ENCODE results near the gene GOLGA8R. TPM values are rescaled to one million over a fixed set of nuclear protein-coding genes. Genes with fewer than 3 reads are reported as not detected.
"Not testable (repeated sequence)": the region's sequence is repeated elsewhere in the genome, so short reads cannot be mapped to it uniquely, and the experiment has no call there.

Gene GOLGA8R
- total RNA-seq, 4 donors from 2014 or later, result 0.91 to 4.6 (median 1.9) TPM

DNA sequence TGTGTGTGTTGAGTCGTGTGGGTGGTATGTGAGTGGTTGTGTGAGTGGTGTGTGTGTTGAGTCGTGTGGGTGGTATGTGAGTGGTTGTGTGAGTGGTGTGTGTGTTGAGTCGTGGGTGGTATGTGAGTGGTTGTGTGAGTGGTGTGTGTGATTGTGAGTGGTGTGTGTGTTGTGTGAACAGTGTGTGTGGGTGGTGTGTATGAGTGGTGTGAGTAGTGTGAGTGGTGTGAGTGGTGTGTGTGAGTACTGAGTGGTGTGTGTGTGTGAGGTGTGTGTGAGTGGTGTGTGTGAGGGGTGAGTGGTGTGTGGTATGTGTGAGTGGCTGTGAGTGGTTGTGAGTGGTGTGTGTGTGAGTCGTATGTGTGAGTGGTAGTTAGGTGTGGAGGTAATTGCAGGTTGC is 38.2 kb downstream of the GOLGA8R start:
- WGBS, 2 donors, result 41 to 60% methylated on average over 4 of the region's 4 CpGs
- intact Hi-C loops (cut with DNase I; ENCODE audit: low total_unique reads); H3K4me3 ChIP-seq (ENCODE audit: low read depth, poor library complexity, severe bottlenecking); DNase-seq (ENCODE audit: low spot score in 2 of 2): not testable (repeated sequence)

DNA sequence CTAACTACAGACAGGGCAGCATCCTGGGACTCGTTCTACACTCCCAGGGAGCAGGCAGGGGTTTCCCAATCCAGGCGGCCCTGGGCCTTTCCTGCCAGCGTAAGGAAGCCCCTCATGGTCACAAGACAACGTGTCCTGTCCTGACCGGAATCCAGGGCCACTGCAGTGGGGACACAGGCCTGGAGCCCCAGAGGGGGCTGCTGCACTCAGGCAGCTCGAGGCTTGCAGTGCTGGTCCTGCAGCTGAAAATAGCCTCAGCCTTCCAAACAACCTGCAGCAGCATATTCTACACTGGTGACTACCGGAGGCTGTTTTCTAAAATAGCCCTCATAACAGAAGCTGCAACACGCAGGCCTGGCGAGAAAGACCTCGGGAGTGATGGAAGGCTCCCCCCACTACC is 39.2 kb downstream of the GOLGA8R start:
- H3K4me3 ChIP-seq (ENCODE audit: low read depth, poor library complexity, severe bottlenecking); intact Hi-C loops (cut with DNase I; ENCODE audit: low total_unique reads); DNase-seq (ENCODE audit: low spot score in 2 of 2): not testable (repeated sequence)
- no CpG with 5 or more reads among the region's 10 CpGs for WGBS, 2 donors

DNA sequence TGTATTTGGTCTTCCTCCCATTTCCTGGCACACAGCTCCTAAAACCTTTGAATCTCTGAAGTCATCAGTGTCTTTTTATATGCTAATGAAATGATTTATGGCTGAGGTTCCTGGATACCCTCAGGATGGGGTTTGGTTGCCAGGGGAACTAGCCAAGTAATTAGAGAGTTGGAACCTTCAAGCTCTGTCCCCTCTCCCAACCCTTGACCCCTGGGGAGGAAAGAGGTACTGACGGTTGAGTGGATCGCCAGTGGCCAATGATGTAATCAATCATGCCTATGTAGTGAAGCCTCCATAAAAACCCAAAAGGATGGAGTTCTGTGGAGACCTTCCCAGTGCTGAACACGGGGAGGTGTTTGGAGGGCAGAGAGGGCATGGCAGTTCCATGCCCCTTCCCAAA is 45.8 kb downstream of the GOLGA8R start:
- H3K4me3 ChIP-seq (ENCODE audit: low read depth, poor library complexity, severe bottlenecking); DNase-seq (ENCODE audit: low spot score in 2 of 2); intact Hi-C loops (cut with DNase I; ENCODE audit: low total_unique reads): not testable (repeated sequence)
- no CpG with 5 or more reads among the region's 3 CpGs for WGBS, 2 donors

GRCh38 chr15:30367246-30367645 is 46.8 kb downstream of the GOLGA8R start:
- peak in 1 of 2 donors; percentile 57 for DNase-seq (ENCODE audit: low spot score in 2 of 2)
- intact Hi-C loops (cut with DNase I; ENCODE audit: low total_unique reads); H3K4me3 ChIP-seq (ENCODE audit: low read depth, poor library complexity, severe bottlenecking): not testable (repeated sequence)
- WGBS, 2 donors, result 91 to 92% methylated on average over 13 to 14 of the region's 17 CpGs

DNA sequence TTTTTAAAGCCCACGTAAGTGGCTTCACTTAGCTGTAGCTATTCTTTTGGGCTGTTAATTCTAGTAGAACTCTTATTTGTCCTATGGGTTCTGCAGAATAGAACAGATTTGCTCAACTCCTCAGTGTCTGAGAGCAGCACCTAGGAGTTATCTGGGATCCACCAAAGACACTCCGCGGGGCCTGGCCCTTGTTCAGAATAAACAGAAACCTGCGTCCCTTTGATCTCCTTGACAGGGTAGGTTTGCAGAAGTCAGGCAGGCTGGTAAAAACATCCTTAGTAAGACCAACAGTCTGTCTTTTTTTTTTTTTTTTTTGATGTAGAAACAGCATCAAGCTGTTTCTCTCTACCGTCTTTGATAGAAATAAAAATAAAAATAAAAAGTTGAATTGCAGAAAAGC is 52.7 kb downstream of the GOLGA8R start:
- H3K4me3 ChIP-seq (ENCODE audit: low read depth, poor library complexity, severe bottlenecking); DNase-seq (ENCODE audit: low spot score in 2 of 2); intact Hi-C loops (cut with DNase I; ENCODE audit: low total_unique reads): not testable (repeated sequence)
- whole genome bisulfite sequencing, 2 donors, result 66% methylated on average over 2 of the region's 5 CpGs; no CpG with 5 or more reads in 1 of the 2 donors

- DNase-seq (ENCODE audit: low spot score in 2 of 2); intact Hi-C loops (cut with DNase I; ENCODE audit: low total_unique reads); H3K4me3 ChIP-seq (ENCODE audit: low read depth, poor library complexity, severe bottlenecking): not testable (repeated sequence)
- no CpG with 5 or more reads among the region's 2 CpGs for WGBS, 2 donors
Measured at GRCh38 chr15:30360990-30361389, 53.1 kb downstream of the GOLGA8R start.

- DNase-seq (ENCODE audit: low spot score in 2 of 2); intact Hi-C loops (cut with DNase I; ENCODE audit: low total_unique reads); H3K4me3 ChIP-seq (ENCODE audit: low read depth, poor library complexity, severe bottlenecking): not testable (repeated sequence)
- WGBS, 2 donors, result 46 to 53% methylated on average over 3 to 5 of the region's 6 CpGs
Measured at GRCh38 chr15:30355043-30355442, 59.0 kb downstream of the GOLGA8R start.

Other genes with a start within 250 kb of the GOLGA8R start
- 1 to 10 TPM in 1 of 4 donors, under 1 TPM in 3; 0.11 to 5.0 (median 0.54) TPM for gene CHRFAM7A, start 20.7 kb downstream of the GOLGA8R start, total RNA-seq
- gene GOLGA8Q, start 137.8 kb upstream of the GOLGA8R start, total RNA-seq, result 1 to 10 TPM in 1 of 4 donors, under 1 TPM in 3; 0.13 to 1.3 (median 0.56) TPM
- under 1 TPM; 0.17 to 0.88 (median 0.48) TPM for gene GOLGA8H, start 189.8 kb upstream of the GOLGA8R start, total RNA-seq

All from lower leg skin (tissue), 4 donors.